ENCODE data around the gene RNF167.

Gene RNF167

DNA sequence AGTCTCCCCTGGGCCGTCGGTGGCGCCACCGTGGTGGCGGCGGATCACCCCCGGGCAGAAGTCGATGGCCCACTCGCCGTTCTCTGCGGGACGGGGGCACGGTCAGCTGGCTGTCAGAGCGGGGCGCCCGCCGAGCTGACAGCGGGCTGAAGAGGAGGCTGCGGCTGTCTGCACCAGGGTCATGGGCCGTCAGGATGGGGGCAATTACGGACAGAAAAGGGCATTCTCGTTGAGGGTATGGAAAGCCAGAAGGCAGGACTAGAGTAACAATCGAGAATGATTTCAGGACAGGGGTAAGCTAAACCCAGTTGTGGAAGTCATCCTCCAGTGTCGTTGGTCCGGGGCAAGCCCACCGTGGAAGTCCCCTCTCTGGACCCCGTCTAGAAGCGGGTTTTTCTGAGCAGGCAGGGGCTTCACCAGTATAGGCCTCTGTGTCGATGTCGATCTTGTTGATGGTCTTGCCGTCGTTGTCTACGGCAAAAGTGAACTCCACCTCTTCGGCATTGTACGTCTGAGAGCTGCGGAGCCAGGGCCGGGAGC lies 38.9 kb upstream of the RNF167 start:
- no peak for TF ChIP-seq FOXM1 (IDR thresholded peaks at IDR 0.05; ENCODE audit: borderline replicate concordance, low read depth)
- TF ChIP-seq REST (IDR thresholded peaks at IDR 0.05; ENCODE audit: low read depth), result no peak
- no peak for TF ChIP-seq YY1 (IDR thresholded peaks at IDR 0.05; ENCODE audit: low read depth)
- no peak for TF ChIP-seq MAX (IDR thresholded peaks at IDR 0.05)
- no peak for TF ChIP-seq CEBPB (IDR thresholded peaks at IDR 0.05)
- TF ChIP-seq ZBTB7A (IDR thresholded peaks at IDR 0.05; ENCODE audit: low read depth), result no peak
- TF ChIP-seq EGR1 (IDR thresholded peaks at IDR 0.05), result no peak
- TF ChIP-seq TEAD4 (IDR thresholded peaks at IDR 0.05), result no peak
- no peak for TF ChIP-seq TCF12 (IDR thresholded peaks at IDR 0.05; ENCODE audit: low read depth)
- no peak for TF ChIP-seq EP300 (IDR thresholded peaks at IDR 0.05; ENCODE audit: borderline replicate concordance)
- no peak for TF ChIP-seq CREB1 (IDR thresholded peaks at IDR 0.05; ENCODE audit: low read depth)
- TF ChIP-seq RAD21 (IDR thresholded peaks at IDR 0.05; ENCODE audit: low read depth), result no peak
- TF ChIP-seq, protein P1, sequence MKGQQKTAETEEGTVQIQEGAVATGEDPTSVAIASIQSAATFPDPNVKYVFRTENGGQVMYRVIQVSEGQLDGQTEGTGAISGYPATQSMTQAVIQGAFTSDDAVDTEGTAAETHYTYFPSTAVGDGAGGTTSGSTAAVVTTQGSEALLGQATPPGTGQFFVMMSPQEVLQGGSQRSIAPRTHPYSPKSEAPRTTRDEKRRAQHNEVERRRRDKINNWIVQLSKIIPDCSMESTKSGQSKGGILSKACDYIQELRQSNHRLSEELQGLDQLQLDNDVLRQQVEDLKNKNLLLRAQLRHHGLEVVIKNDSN (IDR thresholded peaks at IDR 0.05), result no peak
- TF ChIP-seq TAF1 (IDR thresholded peaks at IDR 0.05; ENCODE audit: low read depth), result no peak
- TF ChIP-seq NFIC (IDR thresholded peaks at IDR 0.05), result no peak

- TF ChIP-seq EGR1 (IDR thresholded peaks at IDR 0.05), result no peak
- TF ChIP-seq REST (IDR thresholded peaks at IDR 0.05; ENCODE audit: low read depth), result no peak
- TF ChIP-seq, protein P1 (IDR thresholded peaks at IDR 0.05), result no peak
- TF ChIP-seq NFIC (IDR thresholded peaks at IDR 0.05), result no peak
- no peak for TF ChIP-seq TCF12 (IDR thresholded peaks at IDR 0.05; ENCODE audit: low read depth)
- no peak for TF ChIP-seq CEBPB (IDR thresholded peaks at IDR 0.05)
- no peak for TF ChIP-seq TAF1 (IDR thresholded peaks at IDR 0.05; ENCODE audit: low read depth)
- TF ChIP-seq TEAD4 (IDR thresholded peaks at IDR 0.05), result no peak
- no peak for TF ChIP-seq MAX (IDR thresholded peaks at IDR 0.05)
- no peak for TF ChIP-seq EP300 (IDR thresholded peaks at IDR 0.05; ENCODE audit: borderline replicate concordance)
- no peak for TF ChIP-seq YY1 (IDR thresholded peaks at IDR 0.05; ENCODE audit: low read depth)
- TF ChIP-seq ZBTB7A (IDR thresholded peaks at IDR 0.05; ENCODE audit: low read depth), result no peak
Measured at GRCh38 chr17:4901648-4902344, 38.3 kb upstream of the RNF167 start.

- no peak for TF ChIP-seq CREB1 (IDR thresholded peaks at IDR 0.05; ENCODE audit: low read depth)
- no peak for TF ChIP-seq ZBTB7A (IDR thresholded peaks at IDR 0.05; ENCODE audit: low read depth)
- no peak for TF ChIP-seq NFIC (IDR thresholded peaks at IDR 0.05)
- no peak for TF ChIP-seq TEAD4 (IDR thresholded peaks at IDR 0.05)
Measured at GRCh38 chr17:4902540-4902939, 37.5 kb upstream of the RNF167 start.

- TF ChIP-seq EGR1 (IDR thresholded peaks at IDR 0.05) (no peak), TEAD4 (IDR thresholded peaks at IDR 0.05) (0 out of 2 replicates have a peak, but pooled peaks have one; percentile 22), NFIC (IDR thresholded peaks at IDR 0.05) (no peak; the same call in 1 of the 2 replicates), EP300 (IDR thresholded peaks at IDR 0.05; ENCODE audit: borderline replicate concordance) (no peak), FOXM1 (IDR thresholded peaks at IDR 0.05; ENCODE audit: borderline replicate concordance, low read depth) (no peak), CREB1 (IDR thresholded peaks at IDR 0.05; ENCODE audit: low read depth) (no peak), RAD21 (IDR thresholded peaks at IDR 0.05; ENCODE audit: low read depth) (peak; percentile 68), CEBPB (IDR thresholded peaks at IDR 0.05) (no peak), ZBTB7A (IDR thresholded peaks at IDR 0.05; ENCODE audit: low read depth) (peak; percentile 79), TCF12 (IDR thresholded peaks at IDR 0.05; ENCODE audit: low read depth) (0 out of 2 replicates have a peak, but pooled peaks have one; percentile 25), REST (IDR thresholded peaks at IDR 0.05; ENCODE audit: low read depth) (no peak), MAX (IDR thresholded peaks at IDR 0.05) (0 out of 2 replicates have a peak, but pooled peaks have one; percentile 24), TAF1 (IDR thresholded peaks at IDR 0.05; ENCODE audit: low read depth) (no peak), YY1 (IDR thresholded peaks at IDR 0.05; ENCODE audit: low read depth) (no peak)
- TF ChIP-seq, protein P1 (IDR thresholded peaks at IDR 0.05), result peak; percentile 18; the same call in 1 of the 2 replicates
Measured at GRCh38 chr17:4903051-4903818, 36.8 kb upstream of the RNF167 start, which contains the start of gene CHRNE. Gene CHRNE, minus strand, starts transcription at chr17:4903098. Its CDS starts 35 bp downstream, at chr17:4903063.
